Skeletal muscle tissue (tissue), 4 donors: ENCODE results near the gene MYO1D. TPM values are rescaled to one million over a fixed set of nuclear protein-coding genes. Genes with fewer than 3 reads are reported as not detected.

Experiments used
- H3K27ac ChIP-seq: one replicate; pipeline ENCODE4 v1.7.0; 2013; ENCODE audit warnings: mild to moderate bottlenecking, low read depth, low read length, inconsistent platforms
- H3K27me3 ChIP-seq, 3 donors: one replicate each; pipeline ENCODE4 v1.7.0; 2013; ENCODE audit warnings: low read length in 3 of 3; ENCODE audit not compliant: control insufficient read depth in 3 of 3, insufficient read depth in 3 of 3
- H3K36me3 ChIP-seq, 3 donors: one replicate each; pipeline ENCODE4 v1.7.0; 2013; ENCODE audit warnings: low read length in 3 of 3; ENCODE audit not compliant: control insufficient read depth in 3 of 3, insufficient read depth in 3 of 3
- H3K4me1 ChIP-seq, 3 donors: one replicate each; pipeline ENCODE4 v1.7.0; 2013; ENCODE audit warnings: low read length in 3 of 3, mild to moderate bottlenecking in 3 of 3; ENCODE audit not compliant: control insufficient read depth in 3 of 3, insufficient read depth in 3 of 3
- H3K4me3 ChIP-seq, 3 donors: one replicate each; pipeline ENCODE4 v1.7.0; 2013; ENCODE audit warnings: low read length in 3 of 3
- H3K9ac ChIP-seq, 3 donors: one replicate each; pipeline ENCODE4 v1.7.0; 2013; ENCODE audit warnings: low read length in 3 of 3, mild to moderate bottlenecking in 3 of 3, moderate library complexity in 2 of 3, low read depth in 1 of 3
- H3K9me3 ChIP-seq, 3 donors: one replicate each; pipeline ENCODE4 v1.7.0; 2013; ENCODE audit warnings: low read length in 3 of 3; ENCODE audit not compliant: control insufficient read depth in 3 of 3
- total RNA-seq: library from RNA; depleted of rRNA; stranded (reverse); fragments of >200 nt; gene quantifications from one replicate; pipeline ENCODE4 v1.2.3, GENCODE V29; 2014
- donor health status: Osteomylitis.

MYO1D gene
- total RNA-seq, 1 donor from 2014 or later: 15.1 TPM

- Histone ChIP-seq H3K27ac (no peak overlapping the region), H3K4me3 (peak overlapping the region; percentile 76 to 81 (median 81)), H3K27me3 (no peaks in the 10 kb centered on the region), H3K9ac (peak overlapping the region; percentile 46 to 82 (median 75)), H3K4me1 (peaks cover 9 to 12% (median 10%) of the 10 kb centered on the region in 3 donors), H3K9me3 (no peaks in the 10 kb centered on the region), H3K36me3 (no peaks in the 10 kb centered on the region)
Measured at GRCh38 chr17:32877164-32877764, 340 bp upstream of the MYO1D start.

- Histone ChIP-seq H3K27me3 (no peaks in the 10 kb centered on the region), H3K4me3 (peak overlapping the region; percentile 73 to 81 (median 76)), H3K9me3 (no peaks in the 10 kb centered on the region), H3K4me1 (peaks cover 11 to 14% (median 13%) of the 10 kb centered on the region in 3 donors), H3K27ac (peak overlapping the region; percentile 68), H3K36me3 (no peaks in the 10 kb centered on the region), H3K9ac (peak overlapping the region in 2 of 3 donors; percentile 74 to 82)
Measured at GRCh38 chr17:32875923-32876416, 954 bp downstream of the MYO1D start.

- Histone ChIP-seq H3K27ac (peak overlapping the region; percentile 68), H3K36me3 (no peaks in the 10 kb centered on the region), H3K9ac (peak overlapping the region in 1 of 3 donors; percentile 82), H3K27me3 (no peaks in the 10 kb centered on the region), H3K4me1 (peaks cover 11 to 19% (median 18%) of the 10 kb centered on the region in 3 donors), H3K4me3 (peak overlapping the region in 2 of 3 donors; percentile 73 to 81), H3K9me3 (no peaks in the 10 kb centered on the region)
Measured at GRCh38 chr17:32875230-32875917, 1.6 kb downstream of the MYO1D start.

- Histone ChIP-seq H3K27ac (no peak overlapping the region), H3K9ac (no peak overlapping the region), H3K4me1 (peaks cover 23 to 24% (median 24%) of the 10 kb centered on the region in 3 donors), H3K36me3 (no peaks in the 10 kb centered on the region), H3K4me3 (no peak overlapping the region), H3K27me3 (no peaks in the 10 kb centered on the region), H3K9me3 (no peaks in the 10 kb centered on the region)
Measured at GRCh38 chr17:32873114-32873513, 3.8 kb downstream of the MYO1D start.

GRCh38 chr17:32871746-32872145 is 5.2 kb downstream of the MYO1D start:
- H3K36me3 ChIP-seq: no peaks in the 10 kb centered on the region
- H3K27ac ChIP-seq: no peak overlapping the region

GRCh38 chr17:32870969-32871368 is 6.0 kb downstream of the MYO1D start:
- Histone ChIP-seq H3K4me1 (peaks cover 16 to 20% (median 16%) of the 10 kb centered on the region in 3 donors), H3K4me3 (no peak overlapping the region), H3K27me3 (no peaks in the 10 kb centered on the region), H3K9me3 (no peaks in the 10 kb centered on the region), H3K36me3 (no peaks in the 10 kb centered on the region), H3K9ac (peak overlapping the region in 1 of 3 donors; percentile 2), H3K27ac (no peak overlapping the region)

More at GRCh38 chr17:32871746-32872145, 5.2 kb downstream of the MYO1D start:
- H3K4me3 ChIP-seq: no peak overlapping the region
- no peaks in the 10 kb centered on the region for H3K27me3 ChIP-seq
- H3K9ac ChIP-seq: no peak overlapping the region
- no peaks in the 10 kb centered on the region for H3K9me3 ChIP-seq
- peaks cover 20 to 23% (median 20%) of the 10 kb centered on the region in 3 donors for H3K4me1 ChIP-seq

GRCh38 chr17:32870027-32870670 is 6.8 kb downstream of the MYO1D start:
- Histone ChIP-seq H3K36me3 (no peaks in the 10 kb centered on the region), H3K27me3 (no peaks in the 10 kb centered on the region), H3K27ac (peak overlapping the region; percentile 37), H3K4me3 (peak overlapping the region in 1 of 3 donors; percentile 15), H3K9me3 (no peaks in the 10 kb centered on the region), H3K9ac (no peak overlapping the region), H3K4me1 (peaks cover 14 to 16% (median 15%) of the 10 kb centered on the region in 3 donors)

- Histone ChIP-seq H3K9ac (no peak overlapping the region), H3K4me1 (peaks cover 14 to 16% (median 15%) of the 10 kb centered on the region in 3 donors), H3K9me3 (no peaks in the 10 kb centered on the region), H3K27me3 (no peaks in the 10 kb centered on the region), H3K4me3 (peak overlapping the region in 1 of 3 donors; percentile 15), H3K27ac (peak overlapping the region; percentile 37), H3K36me3 (no peaks in the 10 kb centered on the region)
Measured at GRCh38 chr17:32869345-32870026, 7.4 kb downstream of the MYO1D start.

GRCh38 chr17:32865141-32865540 is 11.8 kb downstream of the MYO1D start:
- no peak overlapping the region for H3K4me3 ChIP-seq
- H3K4me1 ChIP-seq: peaks cover 8 to 11% (median 8%) of the 10 kb centered on the region in 3 donors
- no peak overlapping the region for H3K27ac ChIP-seq
- no peaks in the 10 kb centered on the region for H3K27me3 ChIP-seq
- H3K9ac ChIP-seq: no peak overlapping the region
- no peaks in the 10 kb centered on the region for H3K36me3 ChIP-seq
- H3K9me3 ChIP-seq: no peaks in the 10 kb centered on the region
